Heart left ventricle (tissue), 13 donors: ENCODE data around the gene LMF2.

Source experiments
- CTCF ChIP-seq, 12 donors: fragments of 200-600 bp; sonication (generic) in 4 of 12; IDR thresholded peaks; one replicate each; pipeline versions ENCODE4 v1.5.0 to v1.8.0; 2018 to 2022; ENCODE audit warnings: antibody characterized with exemption in 12 of 12, mild to moderate bottlenecking in 5 of 12
- POLR2A ChIP-seq, 2 donors: fragments of 450-650 bp; IDR thresholded peaks; one replicate each; pipeline ENCODE4 v1.6.1; 2017; ENCODE audit warnings: antibody characterized with exemption in 2 of 2, mild to moderate bottlenecking in 2 of 2, moderate library complexity in 2 of 2
- donor health status: ischemic (EF 13 %, LVEDD 7.1; RV severe dilation, severe dysfunction).
- donor health status: DM: no; HTN: yes; CAD: no.
- donor health status: DM: no; HTN: no; CAD: no.
- donor health status: ischemic (EF 25% LVEDD 6.9; RV normal size, moderate dysfunction).
- donor health status: ischemic (EF 25% LVEDD 5.7; RV mildly dilated, moderate dysfunction).
- donor health status: ischemic (EF 35%, LVEDD 5.7; RV mildly dilated, moderate dysfunction).
- donor health status: nonischemic (EF 11% LVEDD 7.7; RV severe dilation, severe dysfunction).
- donor health status: DM: yes; HTN: yes; CAD: no.
- donor health status: PGD.
- donor health status: ischemic (EF 29% LVEDD 5.4; RV normal size, mild dysfunction).
- donor health status: nonischemic (EF 23%, LVEDD 6.1; RV moderate dilation, normal function).

GRCh38 chr22:50522806-50523438 lies 15.4 kb upstream of the LMF2 start:
- TF ChIP-seq POLR2A (IDR thresholded peaks at IDR 0.05): no peak
- TF ChIP-seq CTCF (IDR thresholded peaks at IDR 0.05): no peak
